Measurements from ENCODE around the gene OXT. TPM values are rescaled to one million over a fixed set of nuclear protein-coding genes. Genes with fewer than 3 reads are reported as not detected.

The OXT gene
- total RNA-seq, 1 donor from 2014 or later, result not detected

DNA sequence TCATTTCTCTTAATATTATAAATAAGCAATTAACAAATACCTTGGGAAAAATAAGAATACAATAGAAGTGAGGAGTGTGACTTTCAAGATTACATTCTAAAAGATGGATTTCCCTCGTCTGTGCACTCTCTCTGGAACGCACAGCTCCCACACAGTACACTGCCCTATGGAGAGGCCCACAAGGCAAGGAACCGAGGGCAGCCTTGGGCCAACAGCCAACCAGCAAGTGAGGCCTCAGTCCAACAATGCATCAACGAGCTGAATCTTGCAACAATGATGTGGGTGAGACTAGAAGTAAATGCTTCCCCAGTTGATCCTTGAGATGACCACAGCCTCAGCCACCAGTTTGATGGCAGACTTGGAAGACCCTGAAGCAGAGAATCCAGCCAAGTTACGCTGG, 47.6 kb downstream of the OXT start:
- DNase-seq (ENCODE audit: low spot score in 2 of 2, unreplicated experiment in 2 of 2), result no peak
- Mint-ChIP-seq H3K9me3 (peaks cover 15% of the 10 kb centered on the region), H3K27ac (no peak overlapping the region), H3K36me3 (peaks cover 42% of the 10 kb centered on the region), H3K4me3 (no peak overlapping the region), H3K4me1 (peaks cover 2% of the 10 kb centered on the region), H3K27me3 (ENCODE audit: low read depth) (no peaks in the 10 kb centered on the region)
- TF ChIP-seq, protein P1, sequence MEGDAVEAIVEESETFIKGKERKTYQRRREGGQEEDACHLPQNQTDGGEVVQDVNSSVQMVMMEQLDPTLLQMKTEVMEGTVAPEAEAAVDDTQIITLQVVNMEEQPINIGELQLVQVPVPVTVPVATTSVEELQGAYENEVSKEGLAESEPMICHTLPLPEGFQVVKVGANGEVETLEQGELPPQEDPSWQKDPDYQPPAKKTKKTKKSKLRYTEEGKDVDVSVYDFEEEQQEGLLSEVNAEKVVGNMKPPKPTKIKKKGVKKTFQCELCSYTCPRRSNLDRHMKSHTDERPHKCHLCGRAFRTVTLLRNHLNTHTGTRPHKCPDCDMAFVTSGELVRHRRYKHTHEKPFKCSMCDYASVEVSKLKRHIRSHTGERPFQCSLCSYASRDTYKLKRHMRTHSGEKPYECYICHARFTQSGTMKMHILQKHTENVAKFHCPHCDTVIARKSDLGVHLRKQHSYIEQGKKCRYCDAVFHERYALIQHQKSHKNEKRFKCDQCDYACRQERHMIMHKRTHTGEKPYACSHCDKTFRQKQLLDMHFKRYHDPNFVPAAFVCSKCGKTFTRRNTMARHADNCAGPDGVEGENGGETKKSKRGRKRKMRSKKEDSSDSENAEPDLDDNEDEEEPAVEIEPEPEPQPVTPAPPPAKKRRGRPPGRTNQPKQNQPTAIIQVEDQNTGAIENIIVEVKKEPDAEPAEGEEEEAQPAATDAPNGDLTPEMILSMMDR (IDR thresholded peaks at IDR 0.05; ENCODE audit: unreplicated experiment), result no peak

GRCh38 chr20:3121271-3121911, 50.0 kb downstream of the OXT start:
- no peak overlapping the region for H3K4me3 Mint-ChIP-seq
- TF ChIP-seq, protein P1 (IDR thresholded peaks at IDR 0.05; ENCODE audit: unreplicated experiment), result no peak
- H3K36me3 Mint-ChIP-seq, result peaks cover 47% of the 10 kb centered on the region
- no peak for DNase-seq (ENCODE audit: low spot score in 2 of 2, unreplicated experiment in 2 of 2)
- no peaks in the 10 kb centered on the region for H3K4me1 Mint-ChIP-seq
- peaks cover 15% of the 10 kb centered on the region for H3K9me3 Mint-ChIP-seq
- no peak overlapping the region for H3K27ac Mint-ChIP-seq
- H3K27me3 Mint-ChIP-seq (ENCODE audit: low read depth), result no peaks in the 10 kb centered on the region

Other genes with a start within 250 kb of the OXT start
- 108 to 113 TPM (median 108 TPM) in 3 replicates for gene PCED1A, start 231.0 kb upstream of the OXT start, total RNA-seq
- 46.0 to 51.6 TPM (median 47.7 TPM) in 3 replicates for gene VPS16, start 230.9 kb upstream of the OXT start, total RNA-seq
- 62.5 to 67.0 TPM (median 65.2 TPM) in 3 replicates for gene PTPRA, start 198.1 kb upstream of the OXT start, total RNA-seq
- gene GNRH2, start 28.0 kb upstream of the OXT start, total RNA-seq, result 1.6 to 2.1 TPM (median 1.9 TPM) in 3 replicates
- gene MRPS26, start 25.6 kb upstream of the OXT start, total RNA-seq, result 56.9 to 66.3 TPM (median 57.0 TPM) in 3 replicates
- not detected in 3 replicates for gene AVP, start 13.1 kb downstream of the OXT start, total RNA-seq
- gene FASTKD5, start 88.2 kb downstream of the OXT start, total RNA-seq, result 19.1 to 19.8 TPM (median 19.7 TPM) in 3 replicates
- 11.6 to 12.3 TPM (median 11.6 TPM) in 3 replicates for gene UBOX5, start 88.2 kb downstream of the OXT start, total RNA-seq
- 14.1 to 15.1 TPM (median 14.2 TPM) in 3 replicates for gene LZTS3, start 101.9 kb downstream of the OXT start, total RNA-seq
- 62.7 to 63.0 TPM (median 63.0 TPM) in 3 replicates for gene DDRGK1, start 133.1 kb downstream of the OXT start, total RNA-seq
- 54.7 to 59.3 TPM (median 57.6 TPM) in 3 replicates for gene ITPA, start 137.9 kb downstream of the OXT start, total RNA-seq
- gene SLC4A11, start 167.6 kb downstream of the OXT start, total RNA-seq, result 1.0 to 2.5 TPM (median 1.9 TPM) in 3 replicates